Ascending aorta (tissue), 2 donors: ENCODE data around the gene ANKRD40. TPM values are rescaled to one million over a fixed set of nuclear protein-coding genes. Genes with fewer than 3 reads are reported as not detected.

Experiments used
- DNase-seq, 2 donors: peaks; one replicate each; pipeline ENCODE4 v3.0.0-alpha.2; 2019; ENCODE audit warnings: low spot score in 2 of 2
- H3K27ac ChIP-seq, 2 donors: fragments of 200-600 bp; sonication (generic); one replicate each; pipeline ENCODE4 v1.5.1; 2016 to 2017; ENCODE audit warnings: mild to moderate bottlenecking in 1 of 2
- H3K27me3 ChIP-seq: fragments of 200-600 bp; sonication (generic); one replicate; pipeline ENCODE4 v1.5.1; 2017
- H3K36me3 ChIP-seq, 2 donors: fragments of 200-600 bp; sonication (generic); one replicate each; pipeline ENCODE4 v1.5.1; 2016
- H3K4me1 ChIP-seq, 2 donors: fragments of 200-600 bp; sonication (generic); one replicate each; pipeline ENCODE4 v1.5.1; 2016 to 2017; ENCODE audit warnings: mild to moderate bottlenecking in 1 of 2
- H3K4me3 ChIP-seq, 2 donors: fragments of 200-600 bp; sonication (generic); one replicate each; pipeline ENCODE4 v1.5.1; 2016 to 2017; ENCODE audit warnings: mild to moderate bottlenecking in 1 of 2
- H3K9me3 ChIP-seq, 2 donors: fragments of 200-600 bp; sonication (generic); one replicate each; pipeline ENCODE4 v1.5.1; 2016
- intact Hi-C: fragments of 100-400 bp; cut with DNase I; formaldehyde crosslinking; loops from one replicate; pipeline ENCODE4 v1.15.1; 2023
- total RNA-seq: library from RNA; depleted of rRNA; stranded (reverse); fragments of >200 nt; gene quantifications from one replicate; pipeline ENCODE4 v1.1.0, GENCODE V29; 2016
- TF ChIP-seq, protein P1 (sequence below), 3 experiments: fragments of 200-600 bp in 2 of 3; fragments of 450-650 bp in 1 of 3; sonication (generic) in 2 of 3; IDR thresholded peaks; one replicate each; pipeline ENCODE4 v1.5.1; 2016 to 2019; ENCODE audit warnings: antibody characterized with exemption in 3 of 3, mild to moderate bottlenecking in 1 of 3, moderate library complexity in 1 of 3

Gene ANKRD40
- total RNA-seq, 1 donor from 2014 or later = 35.4 TPM

DNA sequence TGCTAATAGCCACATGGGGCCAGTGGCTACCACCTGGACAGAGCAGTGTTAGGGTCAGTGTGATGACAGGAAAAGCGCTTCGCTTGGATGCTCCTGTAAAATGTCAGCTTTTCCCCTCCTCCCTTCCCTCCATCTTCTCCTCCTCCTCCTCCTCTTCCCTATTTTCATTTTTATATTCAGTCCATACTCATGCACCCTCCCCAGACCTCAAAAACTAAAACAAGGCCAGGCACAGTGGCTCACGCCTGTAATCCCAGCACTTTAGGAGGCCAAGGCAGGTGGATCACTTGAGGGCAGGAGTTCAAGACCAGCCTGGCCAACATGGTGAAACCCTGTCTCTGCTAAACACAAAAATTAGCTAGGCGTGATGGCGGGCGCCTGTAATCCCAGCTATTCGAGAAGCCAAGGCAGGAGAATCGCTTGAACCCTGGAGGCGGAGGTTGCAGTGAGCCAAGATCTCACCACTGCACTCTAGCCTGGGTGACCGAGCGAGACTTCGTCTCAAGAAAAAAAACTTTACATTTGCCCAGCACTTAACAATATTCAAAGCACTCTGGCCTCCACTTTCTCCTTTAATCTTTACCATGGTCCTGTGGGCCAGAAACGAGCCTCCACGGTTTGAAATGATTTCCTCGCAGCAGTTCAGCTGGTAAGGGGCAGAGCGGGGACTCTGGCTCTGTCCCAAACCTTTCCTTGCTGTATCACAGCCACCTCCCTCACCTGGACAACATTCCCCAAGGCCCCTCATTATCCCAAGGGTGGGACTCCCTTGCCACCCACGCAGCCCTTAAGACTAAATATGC, 21.8 kb downstream of the ANKRD40 start:
- peak overlapping the region; percentile 89 to 91 for H3K27ac ChIP-seq

DNA sequence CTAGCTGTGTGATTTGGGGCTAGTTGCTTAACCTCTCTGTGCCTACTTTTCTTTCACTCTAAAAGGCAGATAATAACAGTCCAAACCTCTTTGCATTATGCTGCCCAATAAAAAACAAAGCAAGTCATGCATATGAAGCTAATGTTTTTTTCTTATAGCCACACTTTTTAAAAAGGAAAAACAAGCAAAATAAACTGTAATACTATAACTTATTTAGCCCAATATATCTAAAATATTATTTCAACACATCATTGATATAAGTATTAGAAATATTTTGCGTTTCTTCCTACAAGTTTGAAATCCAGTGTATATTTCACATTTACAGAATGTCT, 22.4 kb downstream of the ANKRD40 start:
- TF ChIP-seq, protein P1, sequence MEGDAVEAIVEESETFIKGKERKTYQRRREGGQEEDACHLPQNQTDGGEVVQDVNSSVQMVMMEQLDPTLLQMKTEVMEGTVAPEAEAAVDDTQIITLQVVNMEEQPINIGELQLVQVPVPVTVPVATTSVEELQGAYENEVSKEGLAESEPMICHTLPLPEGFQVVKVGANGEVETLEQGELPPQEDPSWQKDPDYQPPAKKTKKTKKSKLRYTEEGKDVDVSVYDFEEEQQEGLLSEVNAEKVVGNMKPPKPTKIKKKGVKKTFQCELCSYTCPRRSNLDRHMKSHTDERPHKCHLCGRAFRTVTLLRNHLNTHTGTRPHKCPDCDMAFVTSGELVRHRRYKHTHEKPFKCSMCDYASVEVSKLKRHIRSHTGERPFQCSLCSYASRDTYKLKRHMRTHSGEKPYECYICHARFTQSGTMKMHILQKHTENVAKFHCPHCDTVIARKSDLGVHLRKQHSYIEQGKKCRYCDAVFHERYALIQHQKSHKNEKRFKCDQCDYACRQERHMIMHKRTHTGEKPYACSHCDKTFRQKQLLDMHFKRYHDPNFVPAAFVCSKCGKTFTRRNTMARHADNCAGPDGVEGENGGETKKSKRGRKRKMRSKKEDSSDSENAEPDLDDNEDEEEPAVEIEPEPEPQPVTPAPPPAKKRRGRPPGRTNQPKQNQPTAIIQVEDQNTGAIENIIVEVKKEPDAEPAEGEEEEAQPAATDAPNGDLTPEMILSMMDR (IDR thresholded peaks at IDR 0.05) = no peak
- no peak for DNase-seq
- Histone ChIP-seq H3K4me1 (peaks cover 15 to 32% of the 10 kb centered on the region in 2 donors), H3K36me3 (no peaks in the 10 kb centered on the region), H3K27ac (peak overlapping the region; percentile 89 to 91), H3K4me3 (no peak overlapping the region), H3K9me3 (no peaks in the 10 kb centered on the region), H3K27me3 (no peaks in the 10 kb centered on the region)
- intact Hi-C loops = no loop called here

More for the DNA sequence above, 21.8 kb downstream of the ANKRD40 start:
- Histone ChIP-seq H3K9me3 (no peaks in the 10 kb centered on the region), H3K4me1 (peaks cover 15 to 38% of the 10 kb centered on the region in 2 donors), H3K27me3 (no peaks in the 10 kb centered on the region), H3K36me3 (no peaks in the 10 kb centered on the region), H3K4me3 (peak overlapping the region in 1 of 2 donors; percentile 15)
- DNase-seq = no peak
- TF ChIP-seq, protein P1 (IDR thresholded peaks at IDR 0.05) = no peak
- intact Hi-C loops = loop anchor here (2.0 kb wide), 1 partner anchor 47 kb away; no protein-coding TSS in a partner anchor

DNA sequence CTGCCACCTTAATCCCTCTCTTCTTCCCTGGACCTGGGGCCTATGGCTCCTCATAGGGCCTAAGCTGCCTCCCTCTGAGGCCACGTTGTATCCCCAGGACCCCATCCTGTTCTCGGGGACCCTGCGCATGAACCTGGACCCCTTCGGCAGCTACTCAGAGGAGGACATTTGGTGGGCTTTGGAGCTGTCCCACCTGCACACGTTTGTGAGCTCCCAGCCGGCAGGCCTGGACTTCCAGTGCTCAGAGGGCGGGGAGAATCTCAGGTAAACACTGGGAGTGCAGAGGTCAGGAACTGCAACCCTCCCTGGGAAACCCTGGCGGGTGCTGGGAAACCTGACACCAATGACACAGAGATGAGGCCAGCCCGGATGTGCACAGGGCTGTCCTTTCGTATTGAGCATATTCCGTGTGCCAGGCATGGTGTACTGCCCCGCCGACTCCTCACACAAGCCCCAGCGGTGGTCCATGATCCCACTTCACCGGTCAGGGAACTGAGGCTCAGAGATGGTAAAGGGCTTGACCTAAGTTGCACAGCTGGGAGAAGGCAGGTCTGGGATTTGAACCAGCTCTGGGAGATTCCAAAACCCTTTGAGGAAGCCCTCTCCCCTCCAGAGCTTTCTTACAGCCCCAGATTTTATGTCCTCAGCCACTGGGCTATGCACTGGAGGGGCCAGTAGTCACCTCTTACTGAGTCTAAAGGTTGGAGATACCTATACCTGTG, 22.9 kb downstream of the ANKRD40 start:
- Histone ChIP-seq H3K27me3 (no peaks in the 10 kb centered on the region), H3K36me3 (no peaks in the 10 kb centered on the region), H3K27ac (no peak overlapping the region), H3K9me3 (no peaks in the 10 kb centered on the region), H3K4me3 (no peak overlapping the region), H3K4me1 (peaks cover 15 to 28% of the 10 kb centered on the region in 2 donors)
- TF ChIP-seq, protein P1 (IDR thresholded peaks at IDR 0.05) = no peak
- intact Hi-C loops = no loop called here
- DNase-seq = no peak

DNA sequence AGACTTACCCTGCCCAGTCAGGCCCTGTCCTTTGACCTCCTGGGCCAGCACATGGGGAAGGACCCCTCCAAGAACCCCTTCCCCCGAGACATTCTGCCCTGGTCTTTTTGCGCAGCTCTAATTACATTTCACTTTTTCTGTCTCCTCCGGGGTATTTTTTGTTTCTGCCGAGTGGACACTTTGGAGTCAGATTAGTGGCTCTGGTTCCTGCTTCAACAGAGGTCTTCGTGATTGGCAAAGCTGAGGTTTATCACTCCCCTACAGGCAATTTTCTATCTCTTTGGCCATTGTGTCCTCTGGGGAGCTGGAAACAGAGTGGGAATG, 23.5 kb downstream of the ANKRD40 start:
- intact Hi-C loops = no loop called here
- H3K4me1 ChIP-seq = peaks cover 15 to 22% of the 10 kb centered on the region in 2 donors
- TF ChIP-seq, protein P1 (IDR thresholded peaks at IDR 0.05) = no peak
- no peak for DNase-seq
- H3K9me3 ChIP-seq = no peaks in the 10 kb centered on the region
- no peak overlapping the region for H3K27ac ChIP-seq
- no peaks in the 10 kb centered on the region for H3K36me3 ChIP-seq
- H3K4me3 ChIP-seq = no peak overlapping the region
- no peaks in the 10 kb centered on the region for H3K27me3 ChIP-seq

DNA sequence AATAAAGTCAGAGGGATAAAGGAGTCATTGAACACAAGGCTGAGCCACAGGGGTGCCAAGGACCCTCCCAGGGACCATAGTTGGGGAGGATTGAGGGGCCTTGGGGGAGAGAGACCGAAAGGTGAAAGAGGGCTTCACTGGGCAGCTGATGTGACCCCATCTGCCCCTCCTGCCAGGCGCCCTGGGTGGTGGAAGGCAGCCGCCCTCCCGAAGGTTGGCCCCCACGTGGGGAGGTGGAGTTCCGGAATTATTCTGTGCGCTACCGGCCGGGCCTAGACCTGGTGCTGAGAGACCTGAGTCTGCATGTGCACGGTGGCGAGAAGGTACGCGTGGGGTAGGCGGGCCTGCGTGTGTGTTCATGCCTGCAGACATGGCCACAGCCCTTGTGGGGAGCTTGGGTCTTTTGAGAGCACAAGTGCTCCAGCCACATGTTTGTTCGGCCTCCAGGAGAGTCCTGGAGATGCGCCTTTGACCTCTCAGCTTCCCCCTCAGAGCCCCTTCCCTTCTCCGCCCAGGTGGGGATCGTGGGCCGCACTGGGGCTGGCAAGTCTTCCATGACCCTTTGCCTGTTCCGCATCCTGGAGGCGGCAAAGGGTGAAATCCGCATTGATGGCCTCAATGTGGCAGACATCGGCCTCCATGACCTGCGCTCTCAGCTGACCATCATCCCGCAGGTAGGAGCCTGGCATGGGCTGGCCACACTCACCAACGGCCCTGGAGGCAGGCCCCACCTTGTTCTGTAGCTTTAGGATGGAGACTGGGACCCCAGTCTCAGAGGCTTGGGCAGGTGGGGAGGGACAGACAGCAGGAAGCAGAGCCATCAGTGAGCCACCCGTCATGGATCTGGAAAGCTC, 24.1 kb downstream of the ANKRD40 start:
- Histone ChIP-seq H3K9me3 (no peaks in the 10 kb centered on the region), H3K27ac (no peak overlapping the region), H3K4me3 (no peak overlapping the region), H3K4me1 (peaks cover 15 to 18% of the 10 kb centered on the region in 2 donors), H3K36me3 (no peaks in the 10 kb centered on the region), H3K27me3 (no peaks in the 10 kb centered on the region)
- no peak for DNase-seq
- TF ChIP-seq, protein P1 (IDR thresholded peaks at IDR 0.05) = no peak
- intact Hi-C loops = no loop called here
